ENCODE data around the gene PLP2.

DNA sequence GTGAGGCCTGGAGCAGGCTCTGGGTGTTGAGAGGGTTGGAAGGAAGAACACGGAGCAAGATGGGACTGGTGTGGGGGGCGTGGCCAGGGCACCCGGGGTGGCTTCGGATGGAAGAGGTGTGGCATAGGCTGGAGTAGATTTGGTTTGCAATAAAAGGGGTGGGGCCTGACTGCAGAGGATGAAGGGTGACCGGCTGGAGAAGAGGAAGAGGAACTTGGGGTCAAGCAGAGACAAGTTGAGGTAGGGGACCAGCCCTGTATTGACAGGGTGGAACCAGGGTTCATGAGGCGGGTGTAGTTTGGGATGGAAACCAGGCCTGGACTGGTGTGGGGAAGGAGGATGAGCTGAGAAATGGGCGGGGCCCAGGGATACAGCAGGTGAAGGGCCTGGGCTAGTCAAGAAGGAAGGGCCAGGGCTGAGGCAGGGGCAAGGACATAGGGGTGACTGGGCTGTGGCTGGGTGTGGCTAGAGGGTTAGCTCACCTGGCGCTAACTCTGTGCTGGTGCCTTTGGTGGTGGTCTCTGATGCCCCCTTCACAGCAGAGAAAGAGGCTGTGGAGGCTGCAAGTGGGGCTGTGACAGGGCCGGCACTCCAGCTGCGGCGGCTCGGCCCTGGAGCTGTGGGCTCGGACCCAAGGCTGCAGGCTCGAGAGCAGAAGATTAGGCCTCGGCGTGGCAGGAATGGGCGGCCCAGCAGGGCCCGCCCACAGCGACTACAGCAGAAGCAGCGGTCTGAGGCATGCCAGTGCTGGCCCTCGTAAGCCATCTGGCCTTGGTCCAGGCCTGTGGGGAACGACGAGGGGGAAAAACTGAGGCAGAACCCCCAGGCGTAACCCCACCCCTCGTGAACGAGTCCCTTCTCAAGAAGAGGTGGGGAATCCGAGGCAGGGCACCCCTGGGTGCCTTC is 5.0 kb downstream of the PLP2 start:
- TF ChIP-seq, protein P1, sequence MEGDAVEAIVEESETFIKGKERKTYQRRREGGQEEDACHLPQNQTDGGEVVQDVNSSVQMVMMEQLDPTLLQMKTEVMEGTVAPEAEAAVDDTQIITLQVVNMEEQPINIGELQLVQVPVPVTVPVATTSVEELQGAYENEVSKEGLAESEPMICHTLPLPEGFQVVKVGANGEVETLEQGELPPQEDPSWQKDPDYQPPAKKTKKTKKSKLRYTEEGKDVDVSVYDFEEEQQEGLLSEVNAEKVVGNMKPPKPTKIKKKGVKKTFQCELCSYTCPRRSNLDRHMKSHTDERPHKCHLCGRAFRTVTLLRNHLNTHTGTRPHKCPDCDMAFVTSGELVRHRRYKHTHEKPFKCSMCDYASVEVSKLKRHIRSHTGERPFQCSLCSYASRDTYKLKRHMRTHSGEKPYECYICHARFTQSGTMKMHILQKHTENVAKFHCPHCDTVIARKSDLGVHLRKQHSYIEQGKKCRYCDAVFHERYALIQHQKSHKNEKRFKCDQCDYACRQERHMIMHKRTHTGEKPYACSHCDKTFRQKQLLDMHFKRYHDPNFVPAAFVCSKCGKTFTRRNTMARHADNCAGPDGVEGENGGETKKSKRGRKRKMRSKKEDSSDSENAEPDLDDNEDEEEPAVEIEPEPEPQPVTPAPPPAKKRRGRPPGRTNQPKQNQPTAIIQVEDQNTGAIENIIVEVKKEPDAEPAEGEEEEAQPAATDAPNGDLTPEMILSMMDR (conservative IDR thresholded peaks at IDR 0.05; ENCODE audit: low read length) = no peak
- TF ChIP-seq EZH2phosphoT487 (IDR thresholded peaks at IDR 0.05; ENCODE audit: borderline replicate concordance, low read depth, low read length) = no peak

Data from OCI-LY7 (cell line).